NT2/D1 (cell line): ENCODE results near the gene GSTM5.

Experiments used
- YY1 ChIP-seq: IDR thresholded peaks from 2 replicates; pipeline ENCODE4 v1.6.1; 2011; ENCODE audit not compliant: insufficient read length, insufficient read depth
- ZNF274 ChIP-seq: IDR thresholded peaks from 2 replicates; pipeline ENCODE4 v1.6.1; 2011; ENCODE audit warnings: mild to moderate bottlenecking, low read depth, low read length

DNA sequence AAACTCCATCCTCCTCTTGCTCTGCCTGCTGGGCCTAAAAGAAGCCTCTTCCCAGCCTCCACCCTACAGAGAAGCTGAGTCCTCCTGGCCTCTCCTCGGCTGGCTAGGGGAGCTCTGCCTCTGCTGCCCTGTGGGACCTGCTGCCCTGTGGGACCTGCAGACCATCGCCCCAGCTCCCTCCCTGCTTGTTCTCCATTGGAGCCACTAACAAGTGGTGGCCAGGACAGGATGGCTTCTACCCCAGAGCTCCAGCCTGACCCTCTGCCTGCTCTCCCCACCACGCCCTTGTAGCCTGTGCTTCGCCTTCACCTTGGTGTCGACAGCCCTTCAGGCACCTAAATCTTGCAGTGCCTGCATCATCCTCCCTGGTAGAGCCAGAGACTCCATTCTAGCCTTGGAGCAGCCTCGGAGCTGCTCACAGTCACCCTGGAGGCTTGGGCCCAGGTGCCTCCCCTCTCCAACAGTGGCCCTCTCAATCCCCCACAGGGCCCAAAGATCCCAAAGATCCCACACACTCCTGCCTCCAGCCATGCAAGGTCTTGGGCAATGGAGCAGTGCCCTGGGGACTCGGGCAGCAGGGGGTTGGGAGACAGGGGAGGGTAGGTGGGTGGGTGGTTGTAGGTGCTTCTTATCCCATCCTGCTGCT lies 48.7 kb downstream of the GSTM5 start:
- no peak for TF ChIP-seq YY1
- no peak for TF ChIP-seq ZNF274
